Skeletal muscle tissue (tissue), 4 donors: Measurements from ENCODE around the gene OSBPL9. TPM values are rescaled to one million over a fixed set of nuclear protein-coding genes. Genes with fewer than 3 reads are reported as not detected.

Experiments
- H3K27ac ChIP-seq: one replicate; pipeline ENCODE4 v1.7.0; 2013; ENCODE audit warnings: mild to moderate bottlenecking, low read depth, low read length, inconsistent platforms
- H3K27me3 ChIP-seq, 3 donors: one replicate each; pipeline ENCODE4 v1.7.0; 2013; ENCODE audit warnings: low read length in 3 of 3; ENCODE audit not compliant: control insufficient read depth in 3 of 3, insufficient read depth in 3 of 3
- H3K36me3 ChIP-seq, 3 donors: one replicate each; pipeline ENCODE4 v1.7.0; 2013; ENCODE audit warnings: low read length in 3 of 3; ENCODE audit not compliant: control insufficient read depth in 3 of 3, insufficient read depth in 3 of 3
- H3K4me1 ChIP-seq, 3 donors: one replicate each; pipeline ENCODE4 v1.7.0; 2013; ENCODE audit warnings: low read length in 3 of 3, mild to moderate bottlenecking in 3 of 3; ENCODE audit not compliant: control insufficient read depth in 3 of 3, insufficient read depth in 3 of 3
- H3K4me3 ChIP-seq, 3 donors: one replicate each; pipeline ENCODE4 v1.7.0; 2013; ENCODE audit warnings: low read length in 3 of 3
- H3K9ac ChIP-seq, 3 donors: one replicate each; pipeline ENCODE4 v1.7.0; 2013; ENCODE audit warnings: low read length in 3 of 3, mild to moderate bottlenecking in 3 of 3, moderate library complexity in 2 of 3, low read depth in 1 of 3
- H3K9me3 ChIP-seq, 3 donors: one replicate each; pipeline ENCODE4 v1.7.0; 2013; ENCODE audit warnings: low read length in 3 of 3; ENCODE audit not compliant: control insufficient read depth in 3 of 3
- total RNA-seq: library from RNA; depleted of rRNA; stranded (reverse); fragments of >200 nt; gene quantifications from one replicate; pipeline ENCODE4 v1.2.3, GENCODE V29; 2014
- donor health status: Osteomylitis.

The OSBPL9 gene
- total RNA-seq, 1 donor from 2014 or later, result 80.9 TPM

DNA sequence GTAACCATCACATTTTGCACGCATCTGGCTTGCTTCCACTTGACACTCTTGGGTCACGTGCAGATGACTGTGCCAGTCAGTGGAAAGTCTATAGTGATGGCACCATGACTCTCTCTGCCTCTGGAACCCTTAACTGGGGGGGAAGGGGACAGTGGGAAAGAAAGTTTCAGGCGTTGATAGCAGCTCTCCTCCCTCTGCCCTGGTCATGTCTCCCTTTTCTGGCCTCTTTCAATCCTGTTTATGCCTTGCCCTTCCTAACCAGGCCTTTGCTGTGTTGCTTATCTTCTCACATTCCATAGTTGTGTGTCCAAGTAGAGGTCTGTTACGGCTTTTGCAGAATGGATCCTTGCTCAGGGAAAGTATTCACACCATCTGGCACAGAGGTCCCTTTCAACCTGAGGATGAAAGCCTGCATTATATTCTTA lies 168.1 kb downstream of the OSBPL9 start:
- no peak overlapping the region for H3K27ac ChIP-seq
- H3K9ac ChIP-seq, result no peak overlapping the region
- no peak overlapping the region for H3K4me3 ChIP-seq
- no peaks in the 10 kb centered on the region for H3K4me1 ChIP-seq
- H3K27me3 ChIP-seq, result no peaks in the 10 kb centered on the region
- H3K9me3 ChIP-seq, result no peaks in the 10 kb centered on the region
- peaks cover 71 to 82% (median 80%) of the 10 kb centered on the region in 3 donors for H3K36me3 ChIP-seq

DNA sequence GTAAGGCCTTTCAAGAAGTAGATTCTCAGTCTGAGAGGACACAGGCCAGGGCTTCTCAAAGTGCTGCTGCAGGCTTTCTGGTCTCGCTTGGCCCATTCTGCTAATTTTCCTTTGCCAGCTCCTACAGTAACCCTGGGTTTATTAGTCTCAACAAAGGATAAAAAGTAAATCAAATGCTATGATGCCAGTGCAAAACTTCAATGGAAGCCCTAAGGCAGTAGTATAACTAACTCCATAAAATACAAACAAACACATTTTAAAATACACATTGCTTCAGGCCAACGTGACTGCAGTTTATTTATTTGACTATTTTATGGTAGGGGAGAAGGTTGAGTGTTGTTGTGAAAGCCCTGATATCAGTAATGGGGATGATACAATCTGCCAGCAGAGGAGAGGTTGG lies 172.0 kb downstream of the OSBPL9 start:
- Histone ChIP-seq H3K9me3 (no peaks in the 10 kb centered on the region), H3K27ac (no peak overlapping the region), H3K27me3 (no peaks in the 10 kb centered on the region), H3K9ac (no peak overlapping the region), H3K4me3 (no peak overlapping the region), H3K36me3 (peaks cover 82 to 97% (median 92%) of the 10 kb centered on the region in 3 donors), H3K4me1 (no peaks in the 10 kb centered on the region)

DNA sequence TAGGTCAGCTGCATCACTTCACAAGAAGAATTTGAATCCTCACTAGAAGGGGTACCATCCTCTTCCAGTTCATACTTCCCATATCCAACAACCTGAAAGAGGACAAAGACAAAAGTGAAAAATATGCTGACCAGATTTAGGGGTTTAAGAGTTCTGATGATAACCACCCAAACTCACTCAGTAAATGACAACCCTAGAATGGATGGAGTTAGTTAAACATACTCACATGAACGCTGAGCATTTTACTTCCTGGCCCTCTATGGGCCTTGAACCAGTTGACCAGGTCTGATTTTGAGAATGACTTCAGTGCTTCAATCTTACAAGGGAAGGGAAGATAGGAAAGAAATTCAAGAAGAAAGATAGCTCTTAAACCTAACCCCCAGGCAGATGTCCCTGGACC lies 172.4 kb downstream of the OSBPL9 start:
- Histone ChIP-seq H3K27ac (no peak overlapping the region), H3K36me3 (peaks cover 82 to 97% (median 92%) of the 10 kb centered on the region in 3 donors), H3K9ac (no peak overlapping the region), H3K27me3 (no peaks in the 10 kb centered on the region), H3K9me3 (no peaks in the 10 kb centered on the region), H3K4me1 (no peaks in the 10 kb centered on the region), H3K4me3 (no peak overlapping the region)

DNA sequence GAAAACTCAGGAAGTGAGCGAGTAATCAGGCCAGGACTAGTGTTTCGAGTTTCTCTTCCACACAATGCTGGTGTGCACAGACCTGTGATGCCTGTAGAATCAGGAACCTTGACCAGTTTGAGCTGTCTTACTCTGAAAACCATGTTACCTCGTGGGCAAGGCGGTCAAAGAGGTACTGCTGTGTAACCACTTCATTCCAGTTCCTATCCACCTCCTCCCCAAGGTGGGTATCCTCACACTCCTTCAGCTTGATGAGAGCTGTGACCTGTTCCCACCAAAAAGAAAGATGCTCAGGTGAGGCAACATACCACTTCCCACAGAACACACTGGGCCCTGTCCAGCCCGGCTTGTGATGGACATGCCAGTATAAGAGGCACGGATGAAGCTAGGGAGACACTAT lies 173.5 kb downstream of the OSBPL9 start:
- H3K4me3 ChIP-seq, result no peak overlapping the region
- H3K9me3 ChIP-seq, result no peaks in the 10 kb centered on the region
- no peaks in the 10 kb centered on the region for H3K4me1 ChIP-seq
- H3K27me3 ChIP-seq, result no peaks in the 10 kb centered on the region
- no peak overlapping the region for H3K27ac ChIP-seq
- H3K36me3 ChIP-seq, result peaks cover 75 to 92% (median 92%) of the 10 kb centered on the region in 3 donors
- no peak overlapping the region for H3K9ac ChIP-seq

DNA sequence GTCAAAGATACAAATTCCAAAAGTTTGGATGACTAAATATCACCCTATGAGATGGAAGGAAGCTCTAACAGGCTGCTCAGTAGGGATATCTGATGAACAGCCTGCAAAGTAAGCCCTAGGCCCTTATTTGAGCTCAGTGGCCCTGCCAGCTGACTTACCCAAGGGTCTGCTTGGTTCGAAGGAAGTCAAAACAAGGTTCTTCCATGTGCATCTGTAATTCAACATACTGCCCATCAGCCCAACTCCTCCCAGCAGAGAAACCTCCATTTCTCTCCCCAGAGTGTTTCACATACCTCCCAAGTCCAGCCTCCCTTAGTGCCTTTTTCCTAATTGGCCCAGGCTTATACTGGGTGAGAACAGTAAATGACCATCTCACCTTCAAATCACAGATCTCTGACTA lies 175.0 kb downstream of the OSBPL9 start:
- Histone ChIP-seq H3K27ac (no peak overlapping the region), H3K36me3 (peaks cover 62 to 80% (median 79%) of the 10 kb centered on the region in 3 donors)

DNA sequence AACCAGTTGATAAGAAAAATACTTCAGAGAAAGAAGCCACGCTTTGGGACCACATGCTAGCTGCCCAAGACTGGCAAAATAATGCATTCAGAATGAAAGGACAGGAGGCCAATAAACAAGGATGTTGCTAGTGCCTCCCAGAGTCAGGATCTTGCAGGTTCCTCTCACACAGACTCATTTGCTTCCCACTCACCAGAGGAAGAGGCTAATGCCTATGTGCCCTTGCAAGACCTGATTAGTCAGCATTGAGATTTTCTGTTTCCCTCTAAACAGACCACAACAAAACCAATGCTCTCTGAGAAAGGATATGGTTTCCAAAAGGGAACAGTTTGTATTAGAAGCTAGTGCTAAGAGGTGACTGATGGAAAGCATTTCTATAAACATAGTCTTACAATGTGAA lies 176.0 kb downstream of the OSBPL9 start:
- Histone ChIP-seq H3K36me3 (peaks cover 58 to 77% (median 76%) of the 10 kb centered on the region in 3 donors), H3K9ac (no peak overlapping the region), H3K9me3 (no peaks in the 10 kb centered on the region), H3K4me3 (no peak overlapping the region), H3K4me1 (no peaks in the 10 kb centered on the region), H3K27me3 (no peaks in the 10 kb centered on the region), H3K27ac (no peak overlapping the region)

More for the DNA sequence above, 175.0 kb downstream of the OSBPL9 start:
- Histone ChIP-seq H3K4me1 (no peaks in the 10 kb centered on the region), H3K27me3 (no peaks in the 10 kb centered on the region), H3K9ac (no peak overlapping the region), H3K9me3 (no peaks in the 10 kb centered on the region), H3K4me3 (no peak overlapping the region)

DNA sequence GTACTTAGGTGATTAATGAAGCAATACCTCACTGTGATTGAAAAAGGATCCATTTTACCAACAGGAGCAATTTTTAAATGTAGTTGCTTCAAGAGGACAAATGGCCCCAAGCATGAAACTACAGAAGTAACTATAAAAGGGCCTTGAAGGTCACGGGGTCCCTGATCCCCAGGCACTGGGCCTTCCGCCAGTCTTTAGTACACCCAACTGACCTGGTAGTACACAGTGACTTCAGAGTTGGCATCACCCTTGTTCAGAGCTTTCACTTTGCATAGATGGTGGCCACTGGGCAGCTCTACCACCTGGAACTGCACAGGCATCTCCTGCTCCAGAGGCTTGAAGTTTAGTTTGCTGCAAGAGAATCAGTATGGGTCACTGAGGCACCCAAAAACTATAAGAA lies 177.4 kb downstream of the OSBPL9 start:
- Histone ChIP-seq H3K27me3 (no peaks in the 10 kb centered on the region), H3K4me1 (no peaks in the 10 kb centered on the region), H3K27ac (no peak overlapping the region), H3K4me3 (no peak overlapping the region), H3K36me3 (peaks cover 56 to 68% (median 68%) of the 10 kb centered on the region in 3 donors), H3K9ac (no peak overlapping the region), H3K9me3 (no peaks in the 10 kb centered on the region)

DNA sequence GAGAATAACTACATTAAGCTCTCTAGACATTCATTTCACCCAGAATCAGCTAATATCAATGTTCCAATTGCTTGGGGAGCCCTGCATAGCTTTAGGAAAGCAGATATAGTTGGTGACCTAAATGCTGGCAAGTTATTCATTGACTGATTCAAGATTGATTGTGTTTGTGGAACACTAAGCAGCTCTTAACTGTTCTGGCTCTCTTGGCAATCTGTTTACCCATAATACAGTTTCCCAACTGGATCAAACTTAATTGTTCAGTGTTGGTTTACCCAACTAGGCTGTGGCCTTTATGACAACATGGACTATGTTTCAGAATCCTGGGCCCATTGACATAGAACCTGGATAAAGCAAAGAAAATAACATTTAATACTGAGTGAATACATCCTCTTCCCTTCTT lies 178.0 kb downstream of the OSBPL9 start:
- H3K27ac ChIP-seq, result no peak overlapping the region

DNA sequence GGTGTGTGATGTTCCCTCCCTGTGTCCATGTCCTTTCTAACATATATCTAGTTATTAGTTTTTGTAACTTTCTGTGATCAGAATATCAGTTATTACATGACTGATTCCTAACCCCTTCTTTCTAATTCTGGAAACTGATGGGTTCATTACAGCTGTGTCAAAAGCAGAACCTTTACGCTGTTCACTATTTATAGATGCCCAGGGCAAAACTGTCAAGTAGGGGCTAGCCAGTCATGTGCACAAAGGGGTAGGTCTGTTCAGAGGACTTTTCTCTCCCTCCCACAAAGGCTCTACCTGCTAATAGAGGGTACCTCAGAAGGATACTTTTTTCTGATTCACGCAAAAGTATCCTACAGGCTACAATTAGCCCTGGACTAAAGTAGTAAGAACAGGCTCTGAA lies 182.5 kb downstream of the OSBPL9 start:
- Histone ChIP-seq H3K27me3 (no peaks in the 10 kb centered on the region), H3K9ac (peak overlapping the region; percentile 27 to 52 (median 47)), H3K27ac (peak overlapping the region; percentile 87), H3K4me1 (peaks cover 0 to 8% (median 3%) of the 10 kb centered on the region in 3 donors), H3K4me3 (no peak overlapping the region), H3K9me3 (no peaks in the 10 kb centered on the region), H3K36me3 (peaks cover 15 to 45% (median 39%) of the 10 kb centered on the region in 3 donors)

More for the DNA sequence above, 178.0 kb downstream of the OSBPL9 start:
- Histone ChIP-seq H3K4me1 (peaks cover 0 to 5% (median 3%) of the 10 kb centered on the region in 3 donors), H3K9me3 (no peaks in the 10 kb centered on the region), H3K27me3 (no peaks in the 10 kb centered on the region), H3K9ac (no peak overlapping the region), H3K4me3 (no peak overlapping the region), H3K36me3 (peaks cover 51 to 67% (median 61%) of the 10 kb centered on the region in 3 donors)

DNA sequence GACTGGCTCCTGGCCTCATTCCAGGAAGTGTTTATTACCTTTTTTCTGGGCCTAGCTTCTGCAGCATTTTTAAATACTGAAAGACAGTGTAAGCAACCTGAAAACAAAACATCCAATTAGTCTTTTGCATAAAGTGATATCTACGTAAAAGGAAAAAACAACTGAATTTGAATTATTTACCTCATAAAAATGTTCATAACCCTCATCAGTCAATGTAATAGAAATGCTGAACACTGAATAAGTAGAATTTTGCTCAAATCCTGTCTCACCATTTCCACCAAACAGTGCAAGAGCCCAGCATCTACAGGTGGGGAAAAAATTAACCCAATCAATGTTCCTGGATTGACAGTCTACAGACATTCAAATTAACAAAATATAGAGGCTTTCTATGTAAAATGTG lies 197.6 kb downstream of the OSBPL9 start:
- H3K4me1 ChIP-seq, result no peaks in the 10 kb centered on the region
- no peaks in the 10 kb centered on the region for H3K27me3 ChIP-seq
- H3K9ac ChIP-seq, result no peak overlapping the region
- H3K4me3 ChIP-seq, result no peak overlapping the region
- no peaks in the 10 kb centered on the region for H3K9me3 ChIP-seq
- H3K27ac ChIP-seq, result no peak overlapping the region
- H3K36me3 ChIP-seq, result peaks cover 20 to 35% (median 31%) of the 10 kb centered on the region in 3 donors
